Hematopoietic multipotent progenitor cell (in vitro differentiated cells): ENCODE results near the gene ZNF385B. TPM values are rescaled to one million over a fixed set of nuclear protein-coding genes. Genes with fewer than 3 reads are reported as not detected.
"Not testable (repeated sequence)": the region's sequence is repeated elsewhere in the genome, so short reads cannot be mapped to it uniquely, and the experiment has no call there.

Experiments used
- DNase-seq, 3 donors: peaks; one replicate each; pipeline ENCODE4 v3.0.0-alpha.2; 2011 to 2015; ENCODE audit warnings: low read depth in 2 of 3, low spot score in 2 of 3
- total RNA-seq: library from RNA; depleted of rRNA; stranded (reverse); fragments of >200 nt; gene quantifications from one replicate; pipeline ENCODE4 v1.2.3, GENCODE V29; 2012

The ZNF385B gene
- total RNA-seq, 1 donor, result not detected

DNA sequence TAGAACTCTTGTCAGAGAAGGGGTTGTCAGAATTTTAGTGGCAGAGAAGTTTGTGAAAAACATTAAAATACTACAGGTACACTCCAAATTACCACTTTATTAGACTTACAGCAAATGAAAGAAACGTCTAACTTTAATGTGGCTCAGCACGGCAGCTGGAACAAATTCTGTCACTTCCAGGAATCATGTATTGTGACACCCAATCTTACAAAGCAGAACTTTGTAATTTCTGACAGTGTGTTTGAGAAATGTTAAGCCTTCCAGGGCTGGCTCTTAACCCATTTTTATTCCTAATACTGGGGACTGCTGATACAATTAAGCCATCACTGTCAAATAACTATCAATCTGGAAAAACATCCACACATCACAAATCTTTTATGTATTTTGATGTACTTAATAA is 216.4 kb downstream of the ZNF385B start:
- DNase-seq, result no peak

DNA sequence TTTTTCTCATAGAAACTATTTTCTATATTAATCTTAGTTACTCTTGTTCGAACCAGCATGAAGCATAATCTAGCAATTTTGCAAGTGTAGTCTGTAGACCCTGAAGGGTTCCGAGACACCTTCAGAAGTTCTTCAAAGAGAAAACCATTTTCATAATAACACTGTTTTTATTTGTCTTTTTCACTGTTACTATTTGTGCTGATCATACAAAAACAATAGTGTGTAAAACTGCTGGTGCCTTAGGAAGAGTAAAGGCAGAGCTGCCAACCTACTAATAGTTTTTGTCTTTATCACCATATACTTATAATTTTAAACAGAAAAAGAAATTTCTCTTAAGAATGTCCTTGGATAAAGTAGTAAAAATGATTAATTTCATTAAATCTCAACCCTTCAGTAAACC is 218.9 kb downstream of the ZNF385B start:
- DNase-seq, result no peak

DNA sequence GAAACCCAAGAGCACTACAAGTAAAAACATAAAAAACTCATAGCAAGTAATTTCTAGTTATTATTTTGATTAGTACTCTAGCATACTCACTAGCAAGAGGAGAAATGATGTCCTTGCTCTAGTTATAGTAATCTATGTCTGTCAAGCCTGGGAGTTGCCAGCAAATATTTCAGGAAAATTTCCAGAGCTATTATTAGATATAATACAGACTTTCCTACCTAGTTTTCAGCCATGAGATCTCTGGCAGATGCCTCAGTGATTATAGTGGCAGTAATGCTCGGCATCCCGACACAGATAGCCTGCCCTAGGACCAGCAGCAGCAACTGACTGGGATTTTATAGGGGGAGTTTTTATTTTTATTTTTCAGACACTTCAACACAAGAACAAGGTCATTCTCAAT is 224.4 kb downstream of the ZNF385B start:
- DNase-seq, result no peak

DNA sequence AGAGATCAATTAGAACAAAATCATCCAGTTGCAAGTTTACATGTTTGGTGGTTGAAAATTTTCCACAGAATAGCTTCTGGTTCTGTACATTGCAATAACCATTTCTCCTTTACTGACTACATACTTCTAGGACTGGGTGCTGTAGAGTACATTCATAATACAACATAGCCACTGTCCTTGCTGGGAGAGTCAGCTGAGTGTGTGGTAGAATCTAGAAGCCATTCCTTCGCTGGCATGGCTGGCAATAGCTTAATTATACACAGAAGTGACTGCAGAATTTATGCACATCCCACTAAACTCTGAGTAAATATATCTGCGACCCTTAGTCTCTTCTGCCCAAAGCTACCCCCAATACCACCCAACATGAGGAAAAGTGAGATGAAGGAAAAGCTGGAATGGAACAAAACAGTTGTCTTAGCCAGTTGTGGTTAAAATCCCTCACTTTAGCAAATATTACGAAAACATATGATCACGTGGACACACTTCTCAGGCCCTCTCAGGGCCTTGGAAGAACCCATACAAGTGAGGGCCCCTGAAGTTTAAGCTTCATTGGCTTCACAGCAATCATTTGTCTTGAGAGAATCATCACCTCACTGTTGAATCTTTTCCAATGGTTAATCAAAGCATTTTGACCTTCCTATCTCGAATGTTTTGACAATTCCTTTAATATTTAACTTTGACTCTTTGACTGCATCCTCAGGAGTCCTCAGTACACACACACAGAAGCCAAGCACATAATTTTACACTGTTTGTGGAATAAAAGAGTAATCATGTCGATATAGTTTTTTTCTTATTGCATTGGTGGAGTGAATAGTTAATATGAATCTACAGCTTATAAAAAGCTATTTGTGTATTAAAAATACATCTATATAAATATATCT is 225.1 kb downstream of the ZNF385B start:
- no peak for DNase-seq

DNA sequence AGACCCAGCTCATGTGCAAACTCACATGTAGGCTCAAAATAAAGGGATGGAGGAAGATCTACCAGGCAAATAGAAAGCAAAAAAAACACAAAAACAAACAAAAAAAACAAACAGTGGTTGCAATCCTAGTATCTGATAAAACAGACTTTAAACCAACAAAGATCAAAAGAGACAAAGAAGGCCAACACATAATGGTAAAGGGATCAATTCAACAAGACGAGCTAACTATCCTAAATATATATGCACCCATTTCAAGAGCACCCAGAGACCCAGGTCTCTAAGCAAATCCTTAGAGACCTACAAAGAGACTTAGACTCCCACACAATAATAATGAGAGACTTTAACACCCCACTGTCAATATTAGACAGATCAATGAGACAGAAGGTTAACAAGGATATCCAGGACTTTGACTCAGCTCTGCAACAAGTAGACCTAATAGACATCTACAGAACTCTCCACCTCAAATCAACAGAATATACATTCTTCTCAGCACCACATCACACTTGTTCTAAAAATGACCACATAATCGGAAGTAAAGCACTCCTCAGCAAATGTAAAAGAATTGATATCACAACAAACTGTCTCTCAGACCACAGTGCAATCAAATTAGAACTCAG is 229.5 kb downstream of the ZNF385B start:
- not testable (repeated sequence) for DNase-seq

DNA sequence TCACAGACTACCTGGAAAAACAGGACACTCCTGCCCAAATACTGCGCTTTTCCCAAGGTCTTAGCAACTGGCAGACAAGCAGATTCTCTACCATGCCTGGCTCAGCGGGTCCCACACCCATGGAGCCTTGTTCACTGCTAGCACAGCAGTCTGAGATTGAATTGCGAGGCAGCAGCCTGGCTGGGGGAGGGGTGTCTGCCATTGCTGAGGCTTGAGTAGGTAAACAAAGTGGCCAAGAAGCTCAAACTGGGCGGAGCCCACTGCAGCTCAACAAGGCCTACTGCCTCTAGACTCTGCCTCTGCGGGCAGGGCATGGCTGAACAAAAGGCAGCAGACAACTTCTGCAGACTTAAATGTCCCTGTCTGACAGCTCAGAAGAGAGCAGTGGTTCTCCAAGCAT is 231.6 kb downstream of the ZNF385B start:
- not testable (repeated sequence) for DNase-seq

DNA sequence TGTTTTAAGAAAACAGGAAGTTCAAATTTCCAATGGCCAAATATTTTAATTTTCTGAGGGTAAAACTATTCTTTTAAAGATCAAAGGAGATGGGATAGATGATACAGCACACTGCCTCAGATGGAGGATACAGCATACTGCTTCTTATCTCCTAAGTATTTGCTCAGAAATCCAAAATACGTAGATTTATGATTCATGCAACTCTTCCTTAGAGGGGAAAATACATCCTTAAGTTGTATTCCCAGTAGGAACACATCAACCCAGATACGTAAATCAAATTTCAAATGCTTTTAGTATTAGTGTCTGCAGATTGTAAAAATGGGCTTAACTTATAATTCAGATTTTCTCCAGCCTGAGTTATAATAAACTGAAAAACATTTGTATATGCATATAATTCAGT is 235.2 kb downstream of the ZNF385B start:
- DNase-seq, result no peak

DNA sequence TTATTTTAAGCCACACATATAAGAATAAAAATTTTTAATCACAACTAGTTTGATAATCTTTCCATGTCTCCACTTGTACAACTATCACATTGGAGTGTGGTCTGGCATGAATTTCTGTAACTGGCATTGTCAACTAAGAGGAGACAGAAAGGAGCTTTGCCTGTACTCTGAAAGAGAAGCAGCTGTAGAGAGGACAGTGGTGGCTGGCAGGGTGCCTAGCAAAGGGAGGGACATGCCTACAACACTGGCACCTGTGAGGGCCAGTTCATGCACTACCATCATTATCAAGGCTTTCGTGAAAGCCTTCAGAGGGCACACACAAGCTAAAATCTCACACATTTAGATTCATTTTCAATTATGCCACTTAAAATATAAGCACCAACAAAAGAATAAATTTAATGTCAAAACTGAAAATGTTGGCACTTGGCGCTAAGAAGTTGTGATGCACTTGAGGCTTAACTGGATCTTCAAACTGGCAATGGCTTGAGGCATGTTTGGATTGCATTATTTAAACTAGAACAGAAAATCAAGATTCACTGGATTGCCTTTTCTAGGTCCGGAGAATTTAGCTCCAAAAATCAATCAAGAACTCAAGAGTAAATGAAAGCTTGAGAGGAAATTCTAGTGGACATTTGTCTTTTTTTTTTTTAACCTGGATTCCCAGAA is 238.6 kb downstream of the ZNF385B start:
- DNase-seq, result no peak

DNA sequence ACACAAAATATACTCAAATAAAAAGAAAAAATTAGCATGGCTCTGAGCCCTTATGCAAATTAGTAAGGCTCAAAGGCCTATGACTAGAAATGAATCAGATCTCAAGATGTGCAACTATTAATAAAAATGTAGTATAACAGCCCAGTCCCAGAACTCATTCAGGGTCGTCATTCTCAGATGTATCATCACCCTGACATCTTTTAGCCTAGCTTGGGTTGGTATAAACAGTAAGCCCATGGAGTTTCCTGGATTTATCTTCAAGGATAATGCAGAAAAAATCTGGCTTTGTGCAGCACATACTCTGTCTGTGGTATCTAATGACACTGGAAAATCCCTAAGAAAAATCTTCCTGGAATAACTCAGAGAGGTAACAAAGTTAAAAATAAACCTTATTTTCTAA is 239.3 kb downstream of the ZNF385B start:
- DNase-seq, result no peak

DNA sequence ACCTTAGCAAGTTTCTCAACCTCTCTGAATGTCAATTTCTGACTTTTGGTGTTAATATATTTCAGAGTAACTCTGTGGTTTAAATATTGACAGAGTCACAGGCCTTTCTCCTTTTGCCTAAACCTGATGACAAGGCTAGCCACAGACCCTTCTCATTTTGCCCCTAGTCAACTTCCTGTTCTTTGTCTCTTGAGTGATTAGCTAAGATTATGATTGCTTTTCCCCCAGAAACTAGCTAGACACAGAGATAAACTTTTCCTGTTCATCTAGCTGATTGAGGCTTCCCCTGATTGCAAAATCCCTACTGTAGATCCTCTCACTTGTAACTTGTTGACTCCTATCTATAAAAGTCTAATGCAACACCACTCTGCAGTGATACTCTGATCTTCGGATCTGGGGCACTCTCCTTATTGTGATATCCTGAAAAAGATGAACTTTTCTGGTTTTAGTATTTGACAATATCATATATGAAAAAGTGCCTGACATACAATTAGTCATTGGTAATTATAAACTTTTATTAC is 241.4 kb downstream of the ZNF385B start:
- no peak for DNase-seq

DNA sequence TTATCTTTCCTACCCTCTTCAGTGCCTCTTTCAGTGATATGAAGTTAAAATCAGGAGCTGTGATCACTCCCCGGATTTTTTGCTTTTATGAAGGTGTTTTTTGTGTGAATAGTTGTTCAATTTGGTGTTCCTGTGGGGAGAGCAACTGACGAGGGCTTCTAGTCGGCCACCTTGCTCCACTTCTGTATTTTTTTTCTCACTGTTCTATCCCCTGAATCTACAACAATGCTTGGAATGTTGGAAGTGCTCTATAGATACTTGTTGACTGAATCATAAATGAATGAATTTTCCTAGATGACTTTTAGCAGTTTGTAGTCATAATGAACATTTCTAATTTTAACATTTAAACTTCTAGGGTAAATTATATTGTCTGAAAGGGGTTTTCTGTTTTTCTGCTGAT is 247.3 kb downstream of the ZNF385B start:
- no peak for DNase-seq

DNA sequence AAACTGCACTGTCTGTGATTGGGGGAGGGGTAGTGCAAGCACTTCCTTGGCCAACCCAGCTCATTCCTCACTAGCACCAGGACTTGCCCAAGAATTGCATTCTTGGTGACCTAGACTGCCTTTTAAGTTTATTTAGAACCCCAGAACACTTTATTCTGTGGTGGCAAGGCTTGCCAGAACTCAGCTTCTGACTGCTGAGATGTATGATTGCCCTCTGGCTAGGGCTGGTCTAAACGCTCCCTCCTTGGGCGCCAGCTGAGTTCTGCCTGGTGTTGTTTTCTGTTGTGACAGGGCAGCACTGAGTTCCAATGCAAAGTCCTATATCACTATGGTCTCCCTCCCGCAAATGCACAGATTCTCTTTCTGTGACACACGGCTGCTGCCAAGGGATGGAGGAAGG is 247.7 kb downstream of the ZNF385B start:
- DNase-seq, result no peak

DNA sequence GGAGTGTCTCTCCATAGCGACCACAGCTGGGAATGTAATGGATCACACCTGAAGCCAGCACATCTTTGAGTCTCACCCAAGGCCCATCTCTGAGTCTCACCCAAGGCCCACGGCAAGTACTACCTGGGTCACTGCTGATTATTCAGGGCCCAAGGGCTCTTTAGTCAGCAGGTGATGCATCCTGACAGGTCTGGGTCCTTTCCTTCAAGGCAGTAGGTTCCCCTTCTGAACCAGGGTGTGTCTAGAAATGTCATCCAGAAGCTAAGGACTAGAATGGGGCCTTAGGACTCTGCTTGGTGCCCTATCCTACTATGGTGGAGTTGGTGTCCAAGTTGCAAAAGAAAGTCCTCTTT is 248.1 kb downstream of the ZNF385B start:
- no peak for DNase-seq

DNA sequence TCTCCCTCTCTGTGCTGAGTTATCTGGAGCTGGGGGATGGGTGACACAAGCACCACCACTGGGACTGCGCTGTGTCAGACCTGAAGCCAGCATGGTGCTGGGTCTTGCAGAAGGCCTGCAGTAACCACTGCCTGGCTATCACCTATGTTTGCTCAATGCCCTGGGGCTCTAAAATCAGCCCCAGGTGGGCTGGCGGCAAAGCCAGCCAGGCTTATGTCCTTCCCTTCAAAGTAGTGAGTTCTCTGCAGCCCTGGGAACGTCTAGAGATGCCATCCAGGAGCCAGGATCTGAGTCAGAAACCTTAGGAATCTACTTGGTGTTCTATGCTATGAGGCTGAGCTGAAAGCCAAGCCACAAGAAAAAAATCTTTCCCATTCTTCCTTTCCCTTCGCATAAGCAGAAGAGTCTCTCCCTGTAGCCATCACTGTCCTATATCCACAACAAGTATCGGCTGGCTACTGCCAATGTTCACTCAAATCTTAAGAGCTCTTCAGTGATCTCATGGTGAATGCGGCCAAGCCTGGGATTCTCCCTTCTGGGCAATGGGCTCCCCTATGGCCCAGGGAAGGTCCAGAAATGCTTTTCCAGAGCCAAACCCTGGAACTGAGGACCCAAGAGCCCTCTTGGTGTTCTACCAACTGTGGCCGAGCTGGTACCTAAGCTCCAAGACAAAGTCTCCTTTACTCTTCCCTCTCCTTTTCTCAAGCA is 248.7 kb downstream of the ZNF385B start:
- DNase-seq, result no peak

DNA sequence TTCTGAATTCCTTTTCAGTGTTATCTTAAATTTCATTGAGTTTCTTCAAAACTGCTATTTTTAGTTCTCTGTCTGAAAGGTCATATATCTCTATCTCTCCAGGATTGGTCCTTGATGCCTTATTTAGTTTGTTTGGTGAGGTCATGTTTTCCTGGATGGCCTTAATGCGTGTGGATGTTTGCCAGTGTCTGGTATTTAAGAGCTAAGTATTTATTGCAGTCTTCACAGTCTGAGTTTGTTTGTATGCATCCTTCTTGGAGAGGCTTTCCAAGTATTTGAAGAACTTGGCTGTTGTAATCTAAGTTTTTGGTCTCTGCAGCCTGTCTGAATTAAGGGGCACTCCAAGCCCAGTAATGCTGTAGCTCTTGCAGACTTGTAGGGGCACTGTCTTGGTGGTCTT is 249.3 kb downstream of the ZNF385B start:
- DNase-seq, result no peak

DNA sequence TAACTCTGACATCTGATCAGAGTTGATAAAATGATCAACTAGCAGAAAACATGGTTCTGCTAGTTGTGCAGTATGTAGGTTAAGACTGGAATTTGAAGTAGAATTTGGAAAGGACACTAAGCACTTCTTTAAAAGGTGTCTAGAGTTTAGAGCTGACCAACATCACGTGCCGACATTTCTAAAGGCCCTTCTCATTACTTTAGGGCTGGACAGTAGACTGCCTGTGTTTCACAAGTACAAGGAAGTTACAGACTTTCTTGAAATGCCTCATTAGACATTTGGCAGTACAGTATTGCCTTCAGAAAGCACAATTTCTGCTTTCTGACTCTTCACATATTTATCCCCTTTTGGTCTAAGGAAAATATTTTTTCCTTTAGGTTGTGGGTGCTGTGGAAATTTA is 255.3 kb downstream of the ZNF385B start:
- DNase-seq, result no peak

DNA sequence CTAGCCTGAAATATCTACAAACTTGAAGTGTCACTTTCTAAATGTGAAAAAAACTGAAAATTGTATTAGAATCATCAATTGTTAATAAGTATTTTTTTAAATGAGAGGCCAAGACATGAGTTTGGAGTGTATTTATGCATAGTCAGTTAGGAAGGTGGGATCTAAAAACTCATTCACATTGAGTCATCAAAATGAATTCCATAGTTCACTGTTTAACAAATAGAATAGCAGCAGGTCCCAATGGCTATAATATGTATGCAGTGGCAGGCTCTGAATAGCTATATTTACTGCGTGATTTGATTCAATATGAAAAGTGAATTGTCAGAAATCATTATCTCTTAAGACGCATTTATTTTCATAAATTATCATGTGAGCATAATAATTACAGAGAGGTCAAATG is 256.1 kb downstream of the ZNF385B start:
- no peak for DNase-seq

DNA sequence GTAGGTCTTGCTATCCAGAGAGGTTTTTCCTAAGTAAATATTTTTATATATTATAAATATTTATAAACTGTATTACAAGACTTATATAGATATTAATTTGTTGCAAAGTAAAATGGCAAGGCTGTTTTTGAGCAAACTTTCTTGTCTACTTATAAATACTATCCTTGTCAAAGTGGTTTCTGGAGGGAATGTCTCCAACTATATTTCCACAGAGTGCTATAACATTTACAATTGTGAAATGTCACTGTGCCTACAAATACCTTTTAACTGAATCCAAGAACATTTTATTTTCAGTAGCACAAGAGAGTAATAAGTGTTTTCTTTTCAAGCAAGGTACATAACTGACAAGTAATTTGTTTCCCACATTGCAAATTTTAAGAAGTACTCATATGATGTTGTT is 256.8 kb downstream of the ZNF385B start:
- DNase-seq, result no peak

DNA sequence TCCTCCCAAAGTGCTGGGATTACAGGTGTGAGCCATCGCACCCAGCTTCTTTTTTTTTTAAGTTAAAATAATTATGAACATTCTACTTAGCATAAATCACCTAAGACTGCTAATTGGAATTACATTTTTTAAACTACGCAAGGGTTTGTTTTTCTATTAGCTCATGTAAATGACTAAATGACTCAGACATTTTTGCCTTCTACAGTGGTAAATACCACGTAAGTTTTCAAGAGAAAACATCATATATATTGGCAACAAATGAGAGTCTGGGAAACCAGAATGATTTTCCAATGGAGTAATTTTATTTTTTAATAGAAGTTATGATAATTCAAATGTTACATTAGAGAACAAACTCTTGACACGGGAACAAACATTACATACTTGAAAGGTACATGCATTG is 259.0 kb downstream of the ZNF385B start:
- DNase-seq, result no peak

DNA sequence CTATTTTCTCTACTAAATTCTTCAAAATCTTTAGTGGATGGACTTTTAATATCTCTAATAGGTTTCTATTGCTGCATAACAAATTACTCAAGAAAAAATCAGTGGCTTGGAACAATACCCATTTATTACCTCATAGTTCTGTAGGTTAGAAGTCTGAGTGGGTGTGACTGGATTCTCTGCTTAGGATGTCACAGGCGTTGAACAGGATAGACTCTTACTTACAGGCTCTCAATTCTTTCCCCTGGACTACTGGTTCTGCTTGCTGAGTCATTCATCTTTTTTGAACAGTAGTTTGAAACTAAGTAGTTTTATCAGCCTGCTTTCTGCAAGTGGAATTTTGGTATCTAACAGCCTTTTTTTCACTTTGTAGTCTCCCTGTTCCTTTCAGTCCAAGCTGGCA is 265.4 kb downstream of the ZNF385B start:
- no peak for DNase-seq

DNA sequence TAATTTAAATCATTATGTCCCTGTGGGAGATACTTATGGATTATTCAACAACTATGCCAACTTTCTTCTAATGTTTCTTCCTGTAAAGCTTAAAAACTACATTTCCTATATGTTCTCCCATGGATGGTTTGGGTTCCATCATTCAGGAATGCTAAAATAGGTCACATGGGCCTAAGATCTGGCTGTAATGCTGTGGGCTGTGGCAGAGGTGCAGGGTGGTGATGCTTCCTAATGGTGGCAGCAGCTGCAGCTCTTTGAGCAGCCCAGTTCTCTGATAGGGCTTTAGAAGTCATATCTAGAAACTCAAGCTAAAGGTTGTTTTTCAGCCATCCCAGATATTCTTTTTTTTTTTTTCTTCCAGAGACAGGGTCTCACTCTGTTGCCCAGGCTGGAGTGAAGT is 266.1 kb downstream of the ZNF385B start:
- DNase-seq, result no peak
